Measurements from ENCODE around the gene ATP5PF.

DNA sequence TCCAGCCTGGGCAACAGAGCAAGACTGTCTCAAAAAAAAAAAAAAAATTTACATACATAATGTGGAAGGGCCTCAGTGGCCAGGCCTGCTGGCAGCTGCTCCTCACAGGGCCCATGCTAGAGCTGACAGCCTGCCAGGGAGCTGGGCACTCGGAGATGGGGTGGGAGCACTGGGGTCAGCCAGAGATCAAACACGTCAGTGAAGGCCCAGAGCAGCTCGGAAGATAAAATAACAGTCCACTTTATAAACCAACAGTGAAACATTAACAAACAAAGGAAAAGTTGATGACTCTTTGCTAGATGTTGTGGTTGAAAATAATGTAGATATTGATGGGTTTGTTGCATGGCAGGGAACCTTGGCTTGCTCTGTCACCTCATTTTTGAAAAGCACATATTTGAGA, 42.7 kb downstream of the ATP5PF start:
- TF ChIP-seq, protein P1, sequence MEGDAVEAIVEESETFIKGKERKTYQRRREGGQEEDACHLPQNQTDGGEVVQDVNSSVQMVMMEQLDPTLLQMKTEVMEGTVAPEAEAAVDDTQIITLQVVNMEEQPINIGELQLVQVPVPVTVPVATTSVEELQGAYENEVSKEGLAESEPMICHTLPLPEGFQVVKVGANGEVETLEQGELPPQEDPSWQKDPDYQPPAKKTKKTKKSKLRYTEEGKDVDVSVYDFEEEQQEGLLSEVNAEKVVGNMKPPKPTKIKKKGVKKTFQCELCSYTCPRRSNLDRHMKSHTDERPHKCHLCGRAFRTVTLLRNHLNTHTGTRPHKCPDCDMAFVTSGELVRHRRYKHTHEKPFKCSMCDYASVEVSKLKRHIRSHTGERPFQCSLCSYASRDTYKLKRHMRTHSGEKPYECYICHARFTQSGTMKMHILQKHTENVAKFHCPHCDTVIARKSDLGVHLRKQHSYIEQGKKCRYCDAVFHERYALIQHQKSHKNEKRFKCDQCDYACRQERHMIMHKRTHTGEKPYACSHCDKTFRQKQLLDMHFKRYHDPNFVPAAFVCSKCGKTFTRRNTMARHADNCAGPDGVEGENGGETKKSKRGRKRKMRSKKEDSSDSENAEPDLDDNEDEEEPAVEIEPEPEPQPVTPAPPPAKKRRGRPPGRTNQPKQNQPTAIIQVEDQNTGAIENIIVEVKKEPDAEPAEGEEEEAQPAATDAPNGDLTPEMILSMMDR (conservative IDR thresholded peaks at IDR 0.05) = no peak
- no peak for TF ChIP-seq EZH2 (IDR thresholded peaks at IDR 0.05; ENCODE audit: low read depth)
